OCI-LY3 (cell line): ENCODE results near the gene ARPC1B.

Source experiments
- EZH2phosphoT487 ChIP-seq: fragments of 200-600 bp; shearing (Covaris generic); IDR thresholded peaks from 2 replicates; pipeline ENCODE4 v1.6.1; 2018; ENCODE audit warnings: antibody characterized with exemption, mixed run types, low read depth
- TF ChIP-seq, protein P1 (sequence below): fragments of 200-600, 300-600 bp; sonication (generic); IDR thresholded peaks from 2 replicates; pipeline ENCODE4 v1.5.1; 2014; ENCODE audit warnings: antibody characterized with exemption, low read length, low read depth

GRCh38 chr7:99422625-99423024, 48.1 kb downstream of the ARPC1B start:
- TF ChIP-seq, protein P1, sequence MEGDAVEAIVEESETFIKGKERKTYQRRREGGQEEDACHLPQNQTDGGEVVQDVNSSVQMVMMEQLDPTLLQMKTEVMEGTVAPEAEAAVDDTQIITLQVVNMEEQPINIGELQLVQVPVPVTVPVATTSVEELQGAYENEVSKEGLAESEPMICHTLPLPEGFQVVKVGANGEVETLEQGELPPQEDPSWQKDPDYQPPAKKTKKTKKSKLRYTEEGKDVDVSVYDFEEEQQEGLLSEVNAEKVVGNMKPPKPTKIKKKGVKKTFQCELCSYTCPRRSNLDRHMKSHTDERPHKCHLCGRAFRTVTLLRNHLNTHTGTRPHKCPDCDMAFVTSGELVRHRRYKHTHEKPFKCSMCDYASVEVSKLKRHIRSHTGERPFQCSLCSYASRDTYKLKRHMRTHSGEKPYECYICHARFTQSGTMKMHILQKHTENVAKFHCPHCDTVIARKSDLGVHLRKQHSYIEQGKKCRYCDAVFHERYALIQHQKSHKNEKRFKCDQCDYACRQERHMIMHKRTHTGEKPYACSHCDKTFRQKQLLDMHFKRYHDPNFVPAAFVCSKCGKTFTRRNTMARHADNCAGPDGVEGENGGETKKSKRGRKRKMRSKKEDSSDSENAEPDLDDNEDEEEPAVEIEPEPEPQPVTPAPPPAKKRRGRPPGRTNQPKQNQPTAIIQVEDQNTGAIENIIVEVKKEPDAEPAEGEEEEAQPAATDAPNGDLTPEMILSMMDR = no peak
- TF ChIP-seq EZH2phosphoT487 = no peak
